ENCODE measurements around the gene SLC36A4.
"Not testable (repeated sequence)": the region's sequence is repeated elsewhere in the genome, so short reads cannot be mapped to it uniquely, and the experiment has no call there.

Gene SLC36A4

GRCh38 chr11:93197380-93198214 lies at the start of gene SLC36A4:
Gene SLC36A4, minus strand, starts transcription at chr11:93197991. Its CDS starts 159 bp downstream, at chr11:93197832.
- peak; percentile 84 for DNase-seq (ENCODE audit: low read depth)

GRCh38 chr11:93246790-93247189 lies 49.0 kb upstream of the SLC36A4 start:
- not testable (repeated sequence) for DNase-seq (ENCODE audit: low read depth)

- no peak for DNase-seq (ENCODE audit: low read depth)
Observed at GRCh38 chr11:93244018-93244417, 46.2 kb upstream of the SLC36A4 start.

- no peak for DNase-seq (ENCODE audit: low read depth)
Observed at GRCh38 chr11:93239966-93240365, 42.2 kb upstream of the SLC36A4 start.

GRCh38 chr11:93238956-93239355 lies 41.2 kb upstream of the SLC36A4 start:
- DNase-seq (ENCODE audit: low read depth), result no peak

- no peak for DNase-seq (ENCODE audit: low read depth)
Observed at GRCh38 chr11:93236741-93237675, 39.2 kb upstream of the SLC36A4 start.

GRCh38 chr11:93234602-93235207 lies 36.9 kb upstream of the SLC36A4 start:
- DNase-seq (ENCODE audit: low read depth), result peak; percentile 53

- DNase-seq (ENCODE audit: low read depth), result no peak
Observed at GRCh38 chr11:93229876-93230275, 32.1 kb upstream of the SLC36A4 start.

GRCh38 chr11:93225662-93226061 lies 27.9 kb upstream of the SLC36A4 start:
- no peak for DNase-seq (ENCODE audit: low read depth)

- no peak for DNase-seq (ENCODE audit: low read depth)
Observed at GRCh38 chr11:93221539-93221938, 23.7 kb upstream of the SLC36A4 start.

- DNase-seq (ENCODE audit: low read depth), result no peak
Observed at GRCh38 chr11:93220078-93220477, 22.3 kb upstream of the SLC36A4 start.

GRCh38 chr11:93219440-93219839 lies 21.6 kb upstream of the SLC36A4 start:
- DNase-seq (ENCODE audit: low read depth), result no peak

GRCh38 chr11:93216511-93217101 lies 18.8 kb upstream of the SLC36A4 start:
- no peak for DNase-seq (ENCODE audit: low read depth)

GRCh38 chr11:93213622-93214021 lies 15.8 kb upstream of the SLC36A4 start:
- no peak for DNase-seq (ENCODE audit: low read depth)

- no peak for DNase-seq (ENCODE audit: low read depth)
Observed at GRCh38 chr11:93212094-93212493, 14.3 kb upstream of the SLC36A4 start.

GRCh38 chr11:93209466-93209865 lies 11.7 kb upstream of the SLC36A4 start:
- DNase-seq (ENCODE audit: low read depth), result no peak

- no peak for DNase-seq (ENCODE audit: low read depth)
Observed at GRCh38 chr11:93208663-93209270, 11.0 kb upstream of the SLC36A4 start.

GRCh38 chr11:93199616-93200015 lies 1.8 kb upstream of the SLC36A4 start:
- no peak for DNase-seq (ENCODE audit: low read depth)

GRCh38 chr11:93198215-93198845 lies 539 bp upstream of the SLC36A4 start:
- peak; percentile 3 for DNase-seq (ENCODE audit: low read depth)

GRCh38 chr11:93196816-93197379 lies 893 bp downstream of the SLC36A4 start:
- no peak for DNase-seq (ENCODE audit: low read depth)
